NCI-H526 treated with DMSO at 0.1 percent for 48 hours (cell line): Measurements from ENCODE around the gene NFATC2.

Experiments
- DNase-seq: peaks from one replicate; lab custom pipeline; 2025; lab: John Stamatoyannopoulos, UW

NFATC2 gene

GRCh38 chr20:51429696-51430095 is 112.8 kb downstream of the NFATC2 start:
- DNase-seq: no peak

GRCh38 chr20:51429144-51429482 is 113.4 kb downstream of the NFATC2 start:
- no peak for DNase-seq

DNA sequence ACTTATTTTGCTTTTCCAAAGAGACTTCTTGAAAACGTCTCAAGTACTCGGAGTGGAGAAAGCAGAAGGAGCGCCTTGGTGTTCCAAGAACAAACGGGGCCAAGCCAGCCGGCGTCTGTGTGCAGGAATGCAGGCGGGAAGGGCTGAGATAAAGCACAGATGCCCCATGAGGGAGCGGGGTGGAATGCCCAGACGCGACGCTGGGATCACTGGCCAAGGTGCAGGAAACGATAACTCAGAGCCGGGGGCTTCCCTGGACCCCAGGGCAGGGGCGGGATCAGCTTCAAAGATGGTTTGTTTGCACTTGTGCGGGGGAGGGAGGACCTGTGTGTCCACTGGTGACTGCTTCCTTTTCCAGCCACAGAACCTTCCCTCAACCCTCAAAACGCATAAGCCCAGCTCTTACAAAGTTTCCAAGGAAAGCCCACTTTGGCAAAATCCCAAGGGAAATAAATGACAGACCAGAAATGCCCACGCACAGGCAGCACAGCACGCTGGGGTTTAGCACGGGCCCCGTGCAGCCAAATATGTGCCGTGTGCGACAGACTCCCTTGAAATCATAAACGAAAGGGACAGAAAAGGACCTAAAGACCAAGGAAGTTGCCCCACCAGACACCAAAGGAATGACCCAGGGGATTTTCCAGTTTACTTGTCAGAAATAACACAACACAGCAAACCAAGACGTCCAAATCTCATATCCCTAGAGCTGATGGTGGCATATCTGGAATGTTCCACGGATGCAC is 113.9 kb downstream of the NFATC2 start:
- DNase-seq: no peak

DNA sequence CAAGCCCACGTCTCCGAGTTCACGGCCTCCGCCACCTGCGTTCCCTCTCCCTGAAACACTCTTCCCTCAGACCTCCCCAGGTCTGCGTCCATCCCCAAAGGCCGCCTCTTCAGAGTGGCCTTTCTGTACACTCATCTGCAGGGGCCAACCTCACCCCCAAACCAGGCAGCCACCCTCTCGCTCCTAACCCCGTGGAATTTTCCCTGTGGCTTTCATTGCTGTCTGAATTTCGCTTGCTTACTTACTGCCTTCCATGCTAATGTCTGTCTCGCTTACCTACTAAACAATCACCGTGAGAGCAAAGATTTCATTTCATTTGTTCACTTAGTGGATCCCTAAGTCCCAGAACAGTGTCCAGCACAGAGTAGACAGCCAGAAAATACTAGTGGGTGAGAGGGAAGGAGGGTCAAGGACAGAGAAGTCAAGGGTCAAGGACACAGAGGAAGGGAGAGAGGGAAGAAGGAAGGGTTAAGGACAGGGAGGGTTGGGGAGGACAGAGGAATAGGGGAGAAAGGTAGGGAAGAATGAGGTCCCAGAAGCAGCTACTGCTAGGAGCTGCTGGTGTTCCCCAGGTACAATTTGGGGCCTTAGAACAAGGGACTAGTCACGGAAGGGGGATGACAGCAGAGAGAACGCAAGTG is 114.7 kb downstream of the NFATC2 start:
- DNase-seq: no peak

- DNase-seq: no peak
These were observed 115.5 kb downstream of the NFATC2 start for GRCh38 chr20:51426718-51427650.

DNA sequence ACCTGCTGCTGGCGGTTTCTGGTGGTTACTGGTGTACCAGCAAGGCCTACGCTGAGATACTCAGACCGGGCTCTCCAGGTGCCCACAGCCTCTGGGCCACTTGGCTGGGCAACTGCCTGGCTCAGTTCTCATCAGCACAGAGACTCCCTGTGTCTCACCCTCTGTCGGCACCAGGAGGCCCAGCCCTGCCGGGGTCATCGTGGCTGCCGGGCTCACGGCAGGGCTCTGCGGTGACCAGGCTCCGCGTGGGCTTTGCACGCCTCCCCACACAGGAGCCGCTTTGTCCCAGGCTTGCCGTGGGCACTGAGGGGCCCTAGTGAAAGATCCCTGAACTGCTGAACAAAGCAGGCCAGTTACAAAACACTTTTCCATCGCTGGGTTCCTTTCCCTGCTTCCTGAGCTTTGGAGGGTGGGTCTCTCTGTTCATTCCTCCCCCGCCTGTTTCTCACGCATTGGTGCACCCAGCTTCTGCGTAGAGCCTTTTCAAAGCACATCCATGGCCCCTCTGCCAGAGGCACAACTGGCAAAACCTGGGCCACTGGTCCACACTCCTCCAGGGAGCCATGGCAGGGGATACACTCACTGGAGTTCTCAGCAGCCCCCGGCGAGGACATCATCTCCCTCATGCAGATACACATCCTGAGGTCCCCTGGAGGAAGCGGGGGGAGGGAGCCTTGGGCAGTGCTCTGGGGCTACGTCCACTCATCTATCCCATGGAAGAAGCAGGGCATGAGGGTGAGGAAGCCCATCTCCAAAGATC is 117.0 kb downstream of the NFATC2 start:
- no peak for DNase-seq

DNA sequence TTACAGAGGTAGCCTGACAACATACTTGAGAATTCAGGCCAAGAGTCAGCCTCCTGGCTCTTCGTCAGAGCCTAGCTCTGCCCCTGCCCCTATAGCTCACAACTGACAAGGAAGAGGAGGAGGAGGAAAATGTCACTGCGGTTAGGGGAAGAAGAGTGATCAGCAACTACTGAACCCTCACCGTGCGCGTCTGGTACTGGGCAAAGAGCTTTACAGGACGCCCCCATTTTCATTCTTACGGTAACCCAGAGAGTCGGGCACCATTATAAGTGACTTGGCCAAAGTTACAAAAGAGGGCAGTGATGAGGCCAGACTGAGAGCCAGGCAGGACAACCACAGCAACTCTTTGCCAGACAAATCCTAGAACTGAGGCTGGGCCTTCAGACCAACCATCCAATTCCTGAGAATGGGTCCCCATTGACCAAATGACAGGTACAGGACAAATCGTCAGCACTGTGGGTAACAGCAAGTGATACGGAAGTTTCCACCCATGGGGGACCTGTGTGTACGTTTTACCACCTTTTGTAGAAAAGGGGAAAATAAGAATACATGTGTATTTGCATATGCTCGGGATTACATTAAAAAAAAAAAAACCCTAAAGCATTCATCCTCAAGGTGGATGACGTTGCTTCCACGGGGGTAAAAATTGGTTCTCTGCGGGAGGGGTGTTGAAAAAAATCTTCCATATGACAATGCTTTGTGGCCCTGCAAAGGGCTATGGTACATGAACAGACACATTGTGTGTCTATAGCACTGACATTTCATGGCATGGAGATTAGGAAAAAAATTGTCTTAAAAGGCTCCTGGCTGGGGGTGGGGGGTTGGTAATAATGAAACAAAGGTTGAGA is 118.0 kb downstream of the NFATC2 start:
- no peak for DNase-seq

DNA sequence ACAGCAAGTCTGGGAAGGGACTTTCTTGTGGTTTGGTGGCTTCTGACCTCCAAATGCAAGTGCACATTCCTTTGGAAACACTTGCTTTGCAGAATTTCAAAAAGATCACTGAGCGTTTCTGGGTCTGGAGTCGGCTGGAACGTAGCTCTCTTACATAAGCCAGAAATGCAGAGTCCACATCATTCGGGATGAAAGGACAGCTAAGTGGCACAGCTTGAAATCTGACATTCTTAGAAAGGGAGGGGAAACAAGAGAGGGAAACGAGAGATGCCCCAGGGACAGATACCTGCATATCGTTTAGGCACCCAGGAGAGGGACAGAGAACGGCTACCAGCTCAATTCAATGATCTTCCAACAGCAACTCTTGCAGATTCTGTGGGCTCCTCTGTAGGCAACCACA is 118.7 kb downstream of the NFATC2 start:
- no peak for DNase-seq

- no peak for DNase-seq
These were observed 119.2 kb downstream of the NFATC2 start for GRCh38 chr20:51423290-51423667.

GRCh38 chr20:51422514-51423289 is 119.8 kb downstream of the NFATC2 start:
- no peak for DNase-seq

DNA sequence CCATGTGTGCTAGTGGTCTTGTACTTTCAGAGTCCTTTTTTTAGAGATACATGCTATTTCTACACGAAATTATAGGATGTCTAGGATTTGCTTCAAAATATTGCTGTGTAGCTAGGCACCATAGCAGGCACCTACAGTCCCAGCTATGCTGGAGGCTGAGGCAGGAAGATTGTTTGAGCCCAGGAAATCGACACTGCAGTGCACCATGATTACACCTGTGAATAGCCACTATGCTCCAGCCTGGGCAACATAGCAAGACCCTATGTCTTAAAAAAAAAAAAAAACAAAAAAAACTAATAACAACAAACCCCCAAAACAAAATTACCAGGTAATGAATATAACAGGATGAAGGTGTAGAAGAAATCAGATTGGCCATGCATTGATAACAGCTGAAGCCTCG is 121.7 kb downstream of the NFATC2 start:
- no peak for DNase-seq

- no peak for DNase-seq
These were observed 122.4 kb downstream of the NFATC2 start for GRCh38 chr20:51420111-51420510.

DNA sequence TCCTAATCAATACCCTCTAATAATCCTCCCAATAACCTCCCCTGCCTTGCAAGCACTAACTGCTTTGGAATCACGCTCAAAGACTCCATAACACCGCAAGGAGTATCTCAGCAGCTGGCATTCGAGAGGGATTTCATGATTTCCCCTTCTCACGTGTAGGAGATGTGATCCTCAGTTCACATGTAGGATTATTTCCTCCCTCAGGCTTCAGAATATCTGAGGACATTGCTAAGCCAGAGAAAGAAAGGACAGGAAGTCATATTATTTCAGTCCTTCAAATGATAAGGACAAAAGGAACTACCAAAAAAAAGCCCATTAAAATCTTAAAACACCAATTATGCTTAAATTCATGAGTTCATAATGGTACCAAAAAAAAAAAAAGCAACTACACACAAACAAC is 122.9 kb downstream of the NFATC2 start:
- no peak for DNase-seq

GRCh38 chr20:51419231-51419630 is 123.3 kb downstream of the NFATC2 start:
- DNase-seq: no peak

DNA sequence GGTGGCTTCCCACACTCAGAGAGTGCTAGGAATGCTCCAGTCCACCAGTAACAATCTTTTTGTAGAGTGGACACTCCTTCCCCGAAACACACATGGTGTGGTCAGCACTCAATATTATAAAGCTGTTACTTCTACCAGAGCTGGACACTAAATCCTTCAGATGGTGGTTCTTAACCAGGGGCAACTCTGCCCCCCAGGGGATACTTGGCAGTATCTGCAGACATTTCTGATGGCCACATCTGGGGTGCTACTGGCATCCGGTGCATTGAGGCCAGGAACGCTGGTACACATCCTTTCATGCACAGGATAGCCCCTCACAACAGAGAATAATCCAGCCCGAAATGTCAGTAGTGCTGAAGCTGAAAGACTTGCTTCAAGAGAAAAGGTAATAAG is 124.4 kb downstream of the NFATC2 start:
- DNase-seq: no peak

DNA sequence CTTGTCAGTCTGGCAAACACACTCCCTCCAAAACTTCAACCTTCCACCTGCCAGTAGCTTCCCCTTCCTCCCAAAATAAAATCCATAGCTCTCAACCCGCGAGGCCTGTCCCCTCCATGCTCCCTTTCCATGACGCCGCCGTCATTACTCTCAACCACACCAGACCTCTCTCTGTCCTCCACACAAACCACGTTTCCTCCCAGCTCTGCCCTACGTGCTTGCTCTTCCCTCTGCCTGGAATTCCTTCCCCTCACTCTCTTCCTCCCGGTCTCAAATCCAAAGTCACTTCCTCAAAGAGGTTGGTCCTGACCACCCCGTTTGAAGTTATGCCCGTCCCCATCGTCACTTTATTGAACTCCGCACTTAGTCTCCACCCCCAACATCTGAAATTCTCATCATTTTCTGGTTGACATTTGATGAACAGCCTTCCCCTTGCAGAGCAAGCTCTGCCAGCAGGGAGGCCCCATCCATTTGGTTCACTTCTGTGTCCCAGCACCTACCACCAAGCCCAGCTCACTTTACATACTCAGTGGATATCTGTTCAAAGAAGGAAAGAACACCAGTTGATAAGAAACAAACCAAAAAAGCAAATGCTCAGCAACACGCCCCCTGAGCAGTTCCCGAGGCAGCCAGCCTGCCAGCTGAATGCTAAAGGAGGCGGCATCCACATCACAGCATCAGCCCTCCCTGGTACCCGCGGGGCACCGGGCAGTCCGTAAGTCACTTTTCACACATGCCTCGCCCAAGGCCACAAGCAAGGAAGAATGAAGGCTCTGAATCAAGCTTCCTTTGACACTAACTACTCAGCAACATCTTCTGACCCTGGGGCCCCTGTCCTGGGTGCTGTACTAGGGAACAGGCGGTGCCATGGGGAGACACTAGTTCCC is 125.0 kb downstream of the NFATC2 start:
- no peak for DNase-seq

DNA sequence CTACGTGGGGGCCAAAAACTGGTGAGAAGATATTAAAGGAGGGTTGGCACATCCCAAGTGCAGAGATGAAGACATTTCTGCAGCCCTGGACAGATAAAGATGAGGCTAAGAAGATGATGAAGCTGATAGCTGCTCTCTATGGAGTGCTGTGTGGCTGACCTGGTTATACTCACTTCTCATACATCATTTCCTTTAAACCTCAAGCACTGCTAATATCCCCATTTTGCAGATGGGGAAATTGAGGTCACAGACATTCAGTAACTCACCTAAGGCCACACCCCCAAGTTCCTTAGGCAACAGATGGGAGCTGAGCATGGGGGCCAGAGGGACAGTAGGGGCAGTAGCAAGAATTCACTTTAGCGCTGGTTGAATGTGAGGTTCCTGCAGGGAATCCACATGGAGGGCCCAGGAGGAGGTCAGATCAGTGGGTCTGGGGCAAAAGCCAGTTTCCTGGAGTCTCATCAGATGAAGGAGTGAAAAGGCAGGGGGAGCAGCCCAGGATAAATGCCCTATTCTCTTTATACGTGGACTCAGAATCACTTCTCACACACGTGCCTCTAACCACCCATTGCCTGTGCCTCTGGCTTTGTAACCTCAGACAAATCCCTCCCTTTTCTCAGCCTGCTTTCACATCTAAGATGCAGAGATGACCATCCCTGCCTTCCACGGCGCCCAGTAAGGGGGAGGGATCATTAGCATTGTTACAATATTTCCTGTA is 125.8 kb downstream of the NFATC2 start:
- DNase-seq: no peak

GRCh38 chr20:51413857-51414256 is 128.7 kb downstream of the NFATC2 start:
- no peak for DNase-seq
